ENCODE data around the gene DYNC2LI1.

Gene DYNC2LI1

DNA sequence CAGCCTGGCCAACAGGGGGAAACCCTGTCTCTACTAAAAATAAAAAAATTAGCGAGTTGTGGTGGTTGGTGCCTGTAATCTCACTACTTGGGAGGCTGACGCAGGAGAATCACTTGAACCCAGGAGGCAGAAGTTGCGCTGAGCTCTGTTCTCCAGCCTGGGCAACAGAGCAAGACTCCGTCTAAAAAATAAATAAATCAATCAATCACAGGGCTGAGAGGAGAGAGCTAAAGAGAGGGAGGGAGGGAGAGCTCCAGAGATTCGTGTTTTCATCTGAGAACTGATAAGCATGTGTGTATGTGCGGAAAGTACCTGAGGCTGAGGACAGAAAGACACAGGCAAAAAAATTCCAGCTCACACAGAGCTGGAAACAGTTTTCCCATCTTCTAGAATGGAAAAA is 37.2 kb upstream of the DYNC2LI1 start:
- no peak overlapping the region for H2AFZ ChIP-seq (ENCODE audit: low read depth, low read length)
- no peaks in the 10 kb centered on the region for H4K20me1 ChIP-seq (ENCODE audit: insufficient read depth, low read length)
- no peaks in the 10 kb centered on the region for H3K4me1 ChIP-seq (ENCODE audit: insufficient read depth, low read length)
- no peaks in the 10 kb centered on the region for H3K9me3 ChIP-seq (ENCODE audit: insufficient read depth, low read length, severe bottlenecking)
- H3K9ac ChIP-seq (ENCODE audit: low read depth, low read length): no peak overlapping the region
- no peak for DNase-seq
- TF ChIP-seq, protein P1, sequence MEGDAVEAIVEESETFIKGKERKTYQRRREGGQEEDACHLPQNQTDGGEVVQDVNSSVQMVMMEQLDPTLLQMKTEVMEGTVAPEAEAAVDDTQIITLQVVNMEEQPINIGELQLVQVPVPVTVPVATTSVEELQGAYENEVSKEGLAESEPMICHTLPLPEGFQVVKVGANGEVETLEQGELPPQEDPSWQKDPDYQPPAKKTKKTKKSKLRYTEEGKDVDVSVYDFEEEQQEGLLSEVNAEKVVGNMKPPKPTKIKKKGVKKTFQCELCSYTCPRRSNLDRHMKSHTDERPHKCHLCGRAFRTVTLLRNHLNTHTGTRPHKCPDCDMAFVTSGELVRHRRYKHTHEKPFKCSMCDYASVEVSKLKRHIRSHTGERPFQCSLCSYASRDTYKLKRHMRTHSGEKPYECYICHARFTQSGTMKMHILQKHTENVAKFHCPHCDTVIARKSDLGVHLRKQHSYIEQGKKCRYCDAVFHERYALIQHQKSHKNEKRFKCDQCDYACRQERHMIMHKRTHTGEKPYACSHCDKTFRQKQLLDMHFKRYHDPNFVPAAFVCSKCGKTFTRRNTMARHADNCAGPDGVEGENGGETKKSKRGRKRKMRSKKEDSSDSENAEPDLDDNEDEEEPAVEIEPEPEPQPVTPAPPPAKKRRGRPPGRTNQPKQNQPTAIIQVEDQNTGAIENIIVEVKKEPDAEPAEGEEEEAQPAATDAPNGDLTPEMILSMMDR (IDR thresholded peaks at IDR 0.05; ENCODE audit: borderline replicate concordance, extremely low read depth, low read length, poor library complexity, severe bottlenecking): no peak
- no peak for TF ChIP-seq EZH2 (IDR thresholded peaks at IDR 0.05; ENCODE audit: borderline replicate concordance, low read depth, low read length, severe bottlenecking)
- no peak overlapping the region for H3K27ac ChIP-seq (ENCODE audit: low read length)
- no peak for ATAC-seq (ENCODE audit: insufficient read depth, low read depth)
- H3K27me3 ChIP-seq (ENCODE audit: insufficient read depth, low read length, poor library complexity): peaks cover 30% of the 10 kb centered on the region
- H3K36me3 ChIP-seq (ENCODE audit: insufficient read depth, low read length): no peaks in the 10 kb centered on the region
- H3K79me2 ChIP-seq (ENCODE audit: insufficient read depth, low read length): no peaks in the 10 kb centered on the region
- H3K4me3 ChIP-seq (ENCODE audit: low read depth in 1 of 2, low read length in 2 of 2): no peak overlapping the region
- H3K4me2 ChIP-seq (ENCODE audit: insufficient read depth, low read length): no peak overlapping the region

GRCh38 chr2:43737097-43737854 is 36.6 kb upstream of the DYNC2LI1 start:
- no peak for TF ChIP-seq EZH2 (IDR thresholded peaks at IDR 0.05; ENCODE audit: borderline replicate concordance, low read depth, low read length, severe bottlenecking)
- TF ChIP-seq, protein P1 (IDR thresholded peaks at IDR 0.05; ENCODE audit: borderline replicate concordance, extremely low read depth, low read length, poor library complexity, severe bottlenecking): no peak
- Histone ChIP-seq H3K9ac (ENCODE audit: low read depth, low read length) (no peak overlapping the region), H3K27me3 (ENCODE audit: insufficient read depth, low read length, poor library complexity) (peaks cover 30% of the 10 kb centered on the region), H3K9me3 (ENCODE audit: insufficient read depth, low read length, severe bottlenecking) (no peaks in the 10 kb centered on the region), H3K27ac (ENCODE audit: low read length) (no peak overlapping the region), H3K4me2 (ENCODE audit: insufficient read depth, low read length) (no peak overlapping the region), H3K79me2 (ENCODE audit: insufficient read depth, low read length) (no peaks in the 10 kb centered on the region), H3K4me3 (ENCODE audit: low read depth in 1 of 2, low read length in 2 of 2) (no peak overlapping the region), H4K20me1 (ENCODE audit: insufficient read depth, low read length) (no peaks in the 10 kb centered on the region), H3K4me1 (ENCODE audit: insufficient read depth, low read length) (no peaks in the 10 kb centered on the region), H3K36me3 (ENCODE audit: insufficient read depth, low read length) (no peaks in the 10 kb centered on the region), H2AFZ (ENCODE audit: low read depth, low read length) (no peak overlapping the region)
- DNase-seq: no peak
- no peak for ATAC-seq (ENCODE audit: insufficient read depth, low read depth)

- Histone ChIP-seq H4K20me1 (ENCODE audit: insufficient read depth, low read length) (no peaks in the 10 kb centered on the region), H3K27ac (ENCODE audit: low read length) (no peak overlapping the region), H3K36me3 (ENCODE audit: insufficient read depth, low read length) (no peaks in the 10 kb centered on the region), H2AFZ (ENCODE audit: low read depth, low read length) (no peak overlapping the region), H3K27me3 (ENCODE audit: insufficient read depth, low read length, poor library complexity) (peaks cover 30% of the 10 kb centered on the region), H3K79me2 (ENCODE audit: insufficient read depth, low read length) (no peaks in the 10 kb centered on the region), H3K4me2 (ENCODE audit: insufficient read depth, low read length) (no peak overlapping the region), H3K4me3 (ENCODE audit: low read depth in 1 of 2, low read length in 2 of 2) (no peak overlapping the region), H3K4me1 (ENCODE audit: insufficient read depth, low read length) (no peaks in the 10 kb centered on the region), H3K9ac (ENCODE audit: low read depth, low read length) (no peak overlapping the region), H3K9me3 (ENCODE audit: insufficient read depth, low read length, severe bottlenecking) (no peaks in the 10 kb centered on the region)
- no peak for DNase-seq
- ATAC-seq (ENCODE audit: insufficient read depth, low read depth): no peak
- TF ChIP-seq, protein P1 (IDR thresholded peaks at IDR 0.05; ENCODE audit: borderline replicate concordance, extremely low read depth, low read length, poor library complexity, severe bottlenecking): no peak
- no peak for TF ChIP-seq EZH2 (IDR thresholded peaks at IDR 0.05; ENCODE audit: borderline replicate concordance, low read depth, low read length, severe bottlenecking)
These were observed 36.0 kb upstream of the DYNC2LI1 start for GRCh38 chr2:43737855-43738254.
